Measurements from ENCODE around the gene KCNJ5. TPM values are rescaled to one million over a fixed set of nuclear protein-coding genes. Genes with fewer than 3 reads are reported as not detected.

Gene KCNJ5
- polyA plus RNA-seq, 3 donors: 4.3 to 5.3 (median 4.8) TPM

DNA sequence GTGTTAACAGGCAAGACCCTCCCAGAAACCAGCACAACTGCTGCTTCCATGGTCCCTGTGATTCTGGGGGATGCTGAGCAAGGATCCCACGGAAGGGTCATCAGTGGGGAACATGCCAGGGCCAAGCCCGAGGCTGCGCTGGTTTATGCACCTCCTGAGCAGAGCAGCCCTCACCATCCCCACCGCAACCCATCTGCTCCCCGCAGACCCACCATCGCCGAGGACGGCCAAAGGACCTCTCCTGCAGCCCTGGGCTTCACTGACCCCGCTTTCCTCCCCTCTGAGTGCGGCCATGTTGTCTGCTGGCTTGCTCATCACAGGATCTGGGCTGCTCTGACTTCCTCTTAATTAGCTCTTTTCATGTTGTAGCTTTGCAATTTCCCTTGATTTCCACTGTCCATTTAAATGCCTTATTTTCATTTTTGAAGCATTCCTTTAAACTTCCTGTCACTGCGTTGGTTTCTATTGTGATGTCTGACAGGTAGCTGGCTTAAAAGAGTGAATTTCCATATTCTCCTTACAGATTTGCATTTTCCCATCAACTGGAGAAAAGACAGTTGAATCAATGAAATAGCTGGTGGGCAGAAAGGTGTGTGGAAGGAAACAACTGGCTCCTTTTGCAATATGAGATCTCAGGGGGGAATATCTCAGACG lies 36.7 kb downstream of the KCNJ5 start:
- no peak for DNase-seq (ENCODE audit: low read depth in 3 of 3, low spot score in 2 of 3)

GRCh38 chr11:128928400-128928799 lies 37.2 kb downstream of the KCNJ5 start:
- DNase-seq (ENCODE audit: low read depth in 3 of 3, low spot score in 2 of 3): no peak

GRCh38 chr11:128929468-128929867 lies 38.3 kb downstream of the KCNJ5 start:
- DNase-seq (ENCODE audit: low read depth in 3 of 3, low spot score in 2 of 3): no peak

- no peak for DNase-seq (ENCODE audit: low read depth in 3 of 3, low spot score in 2 of 3)
Observed at GRCh38 chr11:128929991-128930390, 38.8 kb downstream of the KCNJ5 start.

DNA sequence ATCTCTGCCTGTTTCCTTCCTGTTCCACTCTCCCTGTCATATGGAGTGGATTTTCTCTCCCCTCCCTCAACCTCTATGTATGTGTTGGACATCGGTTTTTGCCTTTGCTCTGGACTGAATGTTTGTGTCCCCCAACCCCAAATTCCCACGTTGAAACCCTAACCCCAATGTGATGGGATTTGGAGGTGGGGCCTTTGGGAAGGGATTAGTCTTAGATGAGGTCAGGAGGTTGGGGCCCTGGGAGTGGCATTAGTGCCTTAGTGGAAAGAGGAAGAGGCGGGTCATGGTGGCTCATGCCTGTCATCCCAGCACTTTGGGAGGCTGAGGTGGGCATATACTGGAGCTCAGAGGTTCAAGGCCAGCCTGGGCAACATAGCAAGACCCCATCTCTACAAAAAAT lies 39.9 kb downstream of the KCNJ5 start:
- DNase-seq (ENCODE audit: low read depth in 3 of 3, low spot score in 2 of 3): no peak

GRCh38 chr11:128931668-128932067 lies 40.5 kb downstream of the KCNJ5 start:
- DNase-seq (ENCODE audit: low read depth in 3 of 3, low spot score in 2 of 3): no peak

DNA sequence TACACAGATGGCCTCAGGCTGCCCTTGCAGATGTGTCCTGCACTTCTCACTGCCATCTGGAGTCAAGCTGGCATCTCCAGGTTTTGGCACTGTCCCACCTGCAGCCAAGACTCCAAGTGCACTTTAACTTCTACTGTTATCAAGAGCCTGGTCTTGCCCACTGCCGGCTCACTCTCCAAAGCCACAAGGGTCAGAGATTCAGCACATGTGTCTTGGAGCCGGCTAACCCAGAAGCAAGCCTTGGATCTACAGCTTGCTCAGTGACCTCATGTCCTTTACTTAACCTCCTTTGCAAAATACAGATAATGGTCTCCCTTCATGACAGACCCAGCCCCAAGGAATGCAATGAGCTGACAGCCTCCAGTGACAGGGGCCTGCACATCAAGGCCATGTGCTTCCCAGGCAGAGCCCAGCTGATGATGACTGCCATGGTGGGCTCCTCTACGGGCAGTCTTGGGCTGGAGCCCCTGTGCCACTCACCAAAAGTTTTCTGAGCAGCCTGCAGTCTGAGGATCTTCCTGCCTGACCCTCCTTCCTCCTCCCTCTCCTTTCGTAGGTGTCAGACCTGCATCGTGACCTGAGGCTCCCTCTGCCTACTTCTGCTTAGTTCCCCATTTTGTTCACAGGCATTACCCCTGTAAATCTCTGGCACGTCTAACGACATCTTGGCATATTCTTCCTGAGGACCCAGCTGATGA lies 42.5 kb downstream of the KCNJ5 start:
- DNase-seq (ENCODE audit: low read depth in 3 of 3, low spot score in 2 of 3): no peak

DNA sequence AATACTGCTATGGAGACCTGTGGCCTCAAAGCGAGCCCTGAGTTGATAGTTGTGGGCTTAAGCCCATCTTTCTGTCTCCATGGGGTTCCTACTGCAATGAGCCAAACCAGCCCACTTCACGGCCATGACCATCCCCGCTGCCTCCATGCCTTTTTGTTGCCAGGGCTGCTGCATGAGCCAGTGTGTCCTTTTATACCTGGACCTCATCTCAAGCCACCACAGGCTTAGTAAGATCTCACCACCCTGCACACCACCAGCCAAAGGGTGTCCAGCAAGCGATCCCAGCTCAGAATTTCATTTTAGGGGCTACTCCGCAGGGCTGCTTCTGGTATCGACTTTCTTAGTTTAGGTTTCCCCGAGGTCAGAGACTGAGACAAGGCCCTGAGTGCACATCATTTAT lies 43.2 kb downstream of the KCNJ5 start:
- no peak for DNase-seq (ENCODE audit: low read depth in 3 of 3, low spot score in 2 of 3)

DNA sequence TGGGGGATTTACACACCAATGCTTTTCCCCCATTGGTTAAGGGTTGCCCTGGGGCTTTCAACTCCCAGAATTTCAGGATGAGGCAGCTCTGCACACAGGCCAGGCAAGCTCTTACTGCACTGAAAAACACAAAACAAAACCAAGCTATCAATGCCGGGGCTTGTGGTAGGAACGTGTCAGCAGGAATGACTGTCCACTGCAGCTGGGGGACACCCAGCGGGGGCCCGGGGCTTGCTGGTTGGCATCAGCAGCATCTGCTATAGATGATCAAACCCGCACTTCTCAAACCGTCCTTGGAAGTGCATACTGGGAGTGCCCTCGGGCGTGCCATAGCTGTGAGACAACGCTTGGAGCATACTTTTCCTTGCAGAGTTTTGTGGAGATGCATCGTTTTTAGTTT lies 43.8 kb downstream of the KCNJ5 start:
- DNase-seq (ENCODE audit: low read depth in 3 of 3, low spot score in 2 of 3): no peak

DNA sequence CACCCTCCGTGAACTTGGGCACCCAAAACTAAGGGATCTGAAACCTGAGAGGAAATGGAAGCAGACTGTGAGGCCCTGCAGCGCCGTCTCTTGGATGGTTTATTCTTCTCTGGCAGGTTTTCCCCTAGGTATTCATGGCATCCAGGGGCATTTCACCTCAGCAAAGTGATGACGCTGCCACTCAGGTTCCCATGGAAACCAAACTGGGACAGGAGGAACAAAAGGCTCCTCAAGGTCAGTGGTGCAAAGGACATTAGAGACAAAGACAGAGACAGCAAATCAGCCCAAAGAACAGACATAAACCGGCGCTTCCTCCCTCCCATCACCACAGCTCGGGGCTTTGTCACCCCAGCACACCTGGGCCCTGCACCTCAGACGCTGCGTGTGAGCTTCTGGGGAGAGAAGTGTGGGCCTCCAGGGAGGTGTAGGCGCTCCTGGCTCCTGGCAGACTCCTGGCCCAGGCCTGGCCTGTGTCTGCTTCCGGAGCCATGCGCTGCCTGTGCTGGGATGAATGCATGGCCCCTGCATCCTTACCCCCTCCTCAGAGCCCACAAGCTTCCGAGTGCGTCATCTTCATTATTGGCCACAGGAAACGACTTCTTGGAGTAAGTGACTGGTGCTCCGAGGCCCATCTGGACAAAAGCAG lies 45.6 kb downstream of the KCNJ5 start:
- no peak for DNase-seq (ENCODE audit: low read depth in 3 of 3, low spot score in 2 of 3)

GRCh38 chr11:128937480-128937879 lies 46.3 kb downstream of the KCNJ5 start:
- no peak for DNase-seq (ENCODE audit: low read depth in 3 of 3, low spot score in 2 of 3)

- no peak for DNase-seq (ENCODE audit: low read depth in 3 of 3, low spot score in 2 of 3)
Observed at GRCh38 chr11:128938156-128938885, 47.2 kb downstream of the KCNJ5 start.

DNA sequence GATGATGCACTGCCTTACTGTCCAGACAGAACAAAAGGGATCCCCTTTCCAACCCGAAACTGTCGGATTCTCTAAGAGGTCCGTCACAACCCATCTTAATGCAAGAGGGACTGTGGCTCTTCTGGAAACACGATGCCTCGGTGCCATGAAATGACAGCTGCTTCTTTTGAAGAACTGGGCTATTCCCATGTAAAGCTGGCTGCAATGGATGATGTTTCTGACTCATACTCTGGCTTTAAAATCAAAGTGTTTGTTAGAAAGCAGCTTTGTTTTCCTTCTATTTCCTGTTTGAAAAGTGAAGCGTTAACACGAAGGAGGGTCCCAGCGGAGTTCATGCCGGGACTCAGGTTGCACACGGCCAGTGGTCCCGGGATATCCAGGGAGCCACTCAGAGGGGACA lies 48.4 kb downstream of the KCNJ5 start:
- no peak for DNase-seq (ENCODE audit: low read depth in 3 of 3, low spot score in 2 of 3)

DNA sequence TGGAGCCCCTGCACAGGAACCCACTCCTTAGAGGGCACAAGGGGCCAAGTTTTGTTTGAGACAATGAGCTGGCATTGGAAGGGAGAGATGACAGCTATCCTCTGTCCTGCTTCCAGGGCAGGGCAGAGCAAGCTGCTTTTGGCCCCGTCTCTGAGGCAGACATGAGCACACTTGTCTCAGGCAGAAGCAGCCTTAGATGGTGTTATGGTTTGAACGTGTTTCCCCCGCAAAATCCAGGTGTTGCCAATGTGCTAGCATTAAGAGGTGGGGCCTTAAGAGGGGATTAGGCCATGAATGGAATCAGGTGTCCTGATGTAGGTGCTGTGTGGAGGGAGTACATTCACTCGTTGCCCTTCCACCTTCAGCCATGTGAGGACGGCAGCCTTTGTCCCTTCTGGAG lies 49.0 kb downstream of the KCNJ5 start:
- no peak for DNase-seq (ENCODE audit: low read depth in 3 of 3, low spot score in 2 of 3)

DNA sequence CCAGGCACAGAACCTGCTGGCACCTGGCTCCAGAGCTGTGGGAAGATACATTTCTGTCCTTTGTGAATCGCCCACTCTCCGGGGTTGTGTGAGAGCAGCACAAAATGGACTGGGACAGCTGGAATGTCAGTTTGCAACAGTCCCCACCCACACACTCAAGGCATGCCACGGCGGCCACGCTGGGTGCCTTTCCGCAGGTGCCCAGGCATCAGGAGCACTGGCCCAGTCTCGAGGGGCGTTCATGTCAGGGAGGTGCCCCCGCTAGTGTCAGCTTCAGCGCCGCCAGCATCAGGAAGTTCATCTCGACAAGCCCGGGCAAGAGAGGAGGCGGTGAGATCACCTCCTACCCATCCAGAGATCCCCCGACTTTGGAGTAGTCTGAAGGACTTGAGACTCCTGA lies 49.4 kb downstream of the KCNJ5 start:
- no peak for DNase-seq (ENCODE audit: low read depth in 3 of 3, low spot score in 2 of 3)

DNA sequence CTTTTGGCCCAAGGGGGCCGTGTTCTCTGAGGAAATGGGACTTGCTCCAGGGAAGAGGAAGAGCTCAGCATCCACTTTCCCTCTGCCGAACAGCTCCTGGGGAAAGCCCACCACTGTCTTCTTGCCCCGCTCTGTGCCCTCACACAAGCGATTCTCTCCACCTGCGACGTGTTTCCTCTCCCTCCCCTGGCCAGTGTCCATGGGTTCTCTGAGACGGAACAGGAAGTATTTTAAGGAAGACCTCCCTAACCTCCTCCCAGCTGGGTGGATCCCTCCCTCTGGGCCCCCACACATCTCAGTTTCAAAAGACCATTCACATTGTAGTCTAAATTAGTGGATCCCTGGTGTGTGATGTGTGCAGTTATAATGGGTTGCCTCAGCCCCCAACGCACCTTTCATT lies 50.0 kb downstream of the KCNJ5 start:
- DNase-seq (ENCODE audit: low read depth in 3 of 3, low spot score in 2 of 3): no peak

GRCh38 chr11:128941573-128942271 lies 50.6 kb downstream of the KCNJ5 start:
- DNase-seq (ENCODE audit: low read depth in 3 of 3, low spot score in 2 of 3): no peak

- DNase-seq (ENCODE audit: low read depth in 3 of 3, low spot score in 2 of 3): no peak
Observed at GRCh38 chr11:128942272-128942612, 51.1 kb downstream of the KCNJ5 start.

- DNase-seq (ENCODE audit: low read depth in 3 of 3, low spot score in 2 of 3): no peak
Observed at GRCh38 chr11:128942817-128943427, 51.8 kb downstream of the KCNJ5 start, which contains the start of gene TP53AIP1. Gene TP53AIP1, minus strand, starts transcription at chr11:128942871. Its CDS starts 5,053 bp downstream, at chr11:128937818.

GRCh38 chr11:128943428-128943976 lies 52.3 kb downstream of the KCNJ5 start:
- DNase-seq (ENCODE audit: low read depth in 3 of 3, low spot score in 2 of 3): no peak
